K562 (cell line): ENCODE results near the gene GALNT5. TPM values are rescaled to one million over a fixed set of nuclear protein-coding genes. Genes with fewer than 3 reads are reported as not detected.

ENCODE experiments used
- BRF2 ChIP-seq: IDR thresholded peaks from 3 replicates; pipeline ENCODE4 v1.6.1; 2011; ENCODE audit warnings: borderline replicate concordance, mild to moderate bottlenecking; ENCODE audit not compliant: insufficient read length, insufficient read depth
- CBFA2T3 ChIP-seq: fragments of 450-650 bp; IDR thresholded peaks from 2 replicates; pipeline ENCODE4 v1.6.1; 2017
- CBX5 ChIP-seq: IDR thresholded peaks from 2 replicates; pipeline ENCODE4 v1.6.1; 2014; ENCODE audit warnings: low read depth, borderline replicate concordance
- CHAMP1 ChIP-seq: fragments of 450-650 bp; IDR thresholded peaks from 2 replicates; pipeline ENCODE4 v1.6.1; 2016; ENCODE audit warnings: mild to moderate bottlenecking
- CTBP1 ChIP-seq: fragments of 450-650 bp; IDR thresholded peaks from 2 replicates; pipeline ENCODE4 v1.6.1; 2016; ENCODE audit warnings: borderline replicate concordance
- DPF2 ChIP-seq: fragments of 450-650 bp; IDR thresholded peaks from 2 replicates; pipeline ENCODE4 v1.6.1; 2016
- GATAD2B ChIP-seq: fragments of 450-650 bp; IDR thresholded peaks from 2 replicates; pipeline ENCODE4 v1.6.1; 2017; ENCODE audit warnings: mild to moderate bottlenecking, borderline replicate concordance
- HDAC1 ChIP-seq, 2 experiments: fragments of 450-650 bp; IDR thresholded peaks; 2 replicates each; pipeline ENCODE4 v1.6.1; 2016 to 2017; ENCODE audit warnings: inconsistent platforms in 1 of 2, mild to moderate bottlenecking in 1 of 2, moderate library complexity in 1 of 2
- HINFP ChIP-seq: fragments of 450-650 bp; conservative IDR thresholded peaks from 2 replicates; pipeline ENCODE4 v1.6.1; 2016; ENCODE audit warnings: missing genetic modification characterization, low read depth, mild to moderate bottlenecking, control low read depth, missing compliant biosample characterization
- HMBOX1 ChIP-seq: sonication (generic); IDR thresholded peaks from 2 replicates; pipeline ENCODE4 v1.6.1; 2016
- HNRNPL ChIP-seq: fragments of 200-400 bp; formaldehyde crosslinking; IDR thresholded peaks from 2 replicates; pipeline ENCODE4 v1.6.1; 2017; ENCODE audit warnings: low read depth, mild to moderate bottlenecking, low read length
- MIER1 ChIP-seq: fragments of 450-650 bp; IDR thresholded peaks from 2 replicates; pipeline ENCODE4 v1.6.1; 2016; ENCODE audit warnings: antibody characterized with exemption, mild to moderate bottlenecking, low read depth
- MTA2 ChIP-seq: fragments of 450-650 bp; IDR thresholded peaks from 2 replicates; pipeline ENCODE4 v1.6.1; 2016; ENCODE audit warnings: low read depth
- NR2C1 ChIP-seq, 2 experiments: fragments of 450-650 bp; IDR thresholded peaks; 2 replicates each; pipeline ENCODE4 v1.6.1; 2017; ENCODE audit warnings: mild to moderate bottlenecking in 2 of 2, antibody characterized with exemption in 1 of 2, inconsistent platforms in 1 of 2, missing compliant biosample characterization in 1 of 2, missing genetic modification characterization in 1 of 2
- NRF1 ChIP-seq, 2 experiments: fragments of 450-650 bp; IDR thresholded peaks in 1 of 2; conservative IDR thresholded peaks in 1 of 2; 2 replicates each; pipeline ENCODE4 v1.6.1; 2014; ENCODE audit warnings: mild to moderate bottlenecking in 2 of 2
- RCOR1 ChIP-seq, 2 experiments: IDR thresholded peaks; 2 replicates each; pipeline ENCODE4 v1.6.1; 2012; ENCODE audit warnings: low read depth in 2 of 2, low read length in 2 of 2, borderline replicate concordance in 1 of 2, improper control_type of control experiment in 1 of 2
- SLC30A9 ChIP-seq: fragments of 250-450 bp; sonication (Bioruptor Pico); IDR thresholded peaks from 2 replicates; pipeline ENCODE4 v1.8.0; 2022; ENCODE audit warnings: mild to moderate bottlenecking, moderate library complexity
- SRSF3 ChIP-seq: fragments of 200-400 bp; formaldehyde crosslinking; IDR thresholded peaks from 2 replicates; pipeline ENCODE4 v1.6.1; 2016; ENCODE audit warnings: mild to moderate bottlenecking, low read length, moderate library complexity; ENCODE audit not compliant: insufficient read depth
- TAL1 ChIP-seq: fragments of 450-650 bp; IDR thresholded peaks from 2 replicates; pipeline ENCODE4 v1.6.1; 2016; ENCODE audit warnings: mild to moderate bottlenecking
- USF2 ChIP-seq: sonication (generic); formaldehyde crosslinking; IDR thresholded peaks from 2 replicates; pipeline ENCODE4 v1.5.0; 2020; ENCODE audit warnings: missing genetic modification reagents
- ZFP1 ChIP-seq: fragments of 450-650 bp; formaldehyde crosslinking; IDR thresholded peaks from 2 replicates; pipeline ENCODE4 v1.4.0; 2020; ENCODE audit warnings: mild to moderate bottlenecking, mixed read lengths
- ZNF133 ChIP-seq: fragments of 250-450 bp; sonication (Bioruptor Pico); IDR thresholded peaks from 2 replicates; pipeline ENCODE4 v1.4.0; 2020; ENCODE audit warnings: mild to moderate bottlenecking
- ZNF140 ChIP-seq: fragments of 250-450 bp; sonication (Bioruptor Pico); IDR thresholded peaks from 2 replicates; pipeline ENCODE4 v1.8.0; 2021; ENCODE audit warnings: moderate library complexity, mild to moderate bottlenecking, inconsistent platforms
- ZNF583 ChIP-seq: fragments of 250-450 bp; sonication (Bioruptor Pico); IDR thresholded peaks from 2 replicates; pipeline ENCODE4 v1.4.0; 2020
- ZNF699 ChIP-seq: fragments of 250-450 bp; sonication (Bioruptor Pico); IDR thresholded peaks from 2 replicates; pipeline ENCODE4 v1.8.0; 2021; ENCODE audit warnings: mild to moderate bottlenecking, moderate library complexity; ENCODE audit not compliant: insufficient replicate concordance
- polyA plus RNA-seq, 8 experiments: library from polyadenylated mRNA; depleted of rRNA in 4 of 8; stranded (reverse) in 5 of 8; unstranded in 3 of 8; fragments of >200 nt; fragmentation: Nextera tagmentation in 2 of 8; fragmentation: Illumina TruSeq in 1 of 8; extraction: Ambion mirVana in 2 of 8; extraction: Trizol in 1 of 8; gene quantifications; 2 replicates each; pipeline versions ENCODE4 v1.2.1 to v1.2.3, GENCODE V29; 2011 to 2014; ENCODE audit warnings: inconsistent platforms in 1 of 8, missing spikeins in 1 of 8
- total RNA-seq, 7 experiments: library from RNA; depleted of rRNA in 6 of 7; stranded (reverse); fragments of >200 nt in 6 of 7; fragmentation: Illumina TruSeq in 2 of 7; extraction: Trizol in 2 of 7; gene quantifications; 2 replicates each; pipeline versions ENCODE4 v1.2.1 to v1.2.3, GENCODE V29; 2011 to 2021; ENCODE audit warnings: low replicate concordance in 1 of 7

GALNT5 gene
- total and polyA plus RNA-seq, 9 of the 15 experiments (the other 6 are each of a cell fraction or from before 2014, with no cell fraction given): 21.6 to 73.0 (median 54.7) TPM

GRCh38 chr2:157303612-157304011 lies 46.1 kb downstream of the GALNT5 start (continued):
- peak; percentile 50 for TF ChIP-seq CBFA2T3
- no peak for TF ChIP-seq HMBOX1
- TF ChIP-seq HDAC1 (IDR thresholded peaks at IDR 0.05): 0 out of 4 replicates have a peak, but pooled peaks of 1 of the 2 experiments have one; percentile 27
- no peak for TF ChIP-seq SRSF3
- no peak for TF ChIP-seq SLC30A9 (CRISPR knock-in tag)
- no peak for TF ChIP-seq ZFP1 (CRISPR knock-in tag)
- peak; percentile 62; the same call in 1 of the 2 replicates for TF ChIP-seq DPF2
- no peak for TF ChIP-seq NR2C1 (IDR thresholded peaks at IDR 0.05)
- no peak for TF ChIP-seq NR2C1 (tag; IDR thresholded peaks at IDR 0.05)
- TF ChIP-seq RCOR1 (IDR thresholded peaks at IDR 0.05; ENCODE audit: borderline replicate concordance in 1 of 2, low read depth in 2 of 2, low read length in 2 of 2): no peak
- TF ChIP-seq GATAD2B: no peak
- TF ChIP-seq MTA2: no peak
- TF ChIP-seq ZNF140 (CRISPR knock-in tag): no peak
- no peak for TF ChIP-seq NRF1 (conservative IDR thresholded peaks at IDR 0.05 in 1 of 2, IDR thresholded peaks at IDR 0.05 in 1 of 2)
- TF ChIP-seq TAL1: peak; percentile 62
- TF ChIP-seq HINFP (tag): no peak
- no peak for TF ChIP-seq ZNF133 (CRISPR knock-in tag)
- no peak for TF ChIP-seq ZNF583
- no peak for TF ChIP-seq BRF2
- TF ChIP-seq USF2 (CRISPR knock-in tag): no peak
- TF ChIP-seq CBX5: no peak
- peak; percentile 32; the same call in 1 of the 2 replicates for TF ChIP-seq CHAMP1
- TF ChIP-seq MIER1: no peak
- TF ChIP-seq ZNF699 (CRISPR knock-in tag): no peak
- no peak for TF ChIP-seq CTBP1
- no peak for TF ChIP-seq HNRNPL
